Measurements from ENCODE around the gene TXNL1. TPM values are rescaled to one million over a fixed set of nuclear protein-coding genes. Genes with fewer than 3 reads are reported as not detected.

Gene TXNL1
- polyA plus RNA-seq, 1 of the 3 experiments (the other 2 are of a cell fraction): 39.7 TPM

- 44% methylated on average over 8 of the region's 8 CpGs for WGBS (ENCODE audit: low lambda C conversion rate)
- CTCF ChIA-PET: interaction anchor here (0.6 to 2.3 kb wide), 40 partner anchors 8 to 1897 kb away, joined by 3 to 22 read pairs (median 3); no protein-coding TSS in a partner anchor
- Histone ChIP-seq H3K9me2 (no peaks in the 10 kb centered on the region), H3K9me3 (no peaks in the 10 kb centered on the region), H3K27ac (ENCODE audit: low read depth in 2 of 2, low read length in 1 of 2) (no peak overlapping the region), H3K27me3 (ENCODE audit: insufficient read depth) (no peaks in the 10 kb centered on the region), H3K4me2 (no peak overlapping the region), H2AFZ (ENCODE audit: low read depth) (no peak overlapping the region), H3K36me3 (replicated peaks in 1 of 2; ENCODE audit: control insufficient read depth in 1 of 2, insufficient read depth in 2 of 2, low read length in 1 of 2) (no peaks in the 10 kb centered on the region), H3K79me2 (ENCODE audit: insufficient read depth) (no peaks in the 10 kb centered on the region), H3F3A (replicated peaks; ENCODE audit: insufficient read depth) (no peaks in the 10 kb centered on the region), H3K4me1 (ENCODE audit: control insufficient read depth in 1 of 2, insufficient read depth in 2 of 2, low read depth in 1 of 2, low read length in 1 of 2) (peaks cover 0 to 4% of the 10 kb centered on the region in 2 experiments; a peak in 2 of 4 replicates), H3K4me3 (ENCODE audit: low read depth in 2 of 2, low read length in 1 of 2) (no peak overlapping the region; a peak in 1 of 4 replicates), H4K20me1 (ENCODE audit: insufficient read depth) (no peaks in the 10 kb centered on the region), H3K9ac (no peak overlapping the region)
- peak; percentile 67 for DNase-seq
- POLR2A ChIA-PET: no interaction called here
- TF ChIP-seq SIN3A (IDR thresholded peaks at IDR 0.05; ENCODE audit: borderline replicate concordance, low read depth, low read length) (no peak), SMC3 (IDR thresholded peaks at IDR 0.05; ENCODE audit: low read depth, low read length) (peak; percentile 68), RAD21 (IDR thresholded peaks at IDR 0.05; ENCODE audit: low read length) (peak; percentile 91)
- TF ChIP-seq, protein P1, sequence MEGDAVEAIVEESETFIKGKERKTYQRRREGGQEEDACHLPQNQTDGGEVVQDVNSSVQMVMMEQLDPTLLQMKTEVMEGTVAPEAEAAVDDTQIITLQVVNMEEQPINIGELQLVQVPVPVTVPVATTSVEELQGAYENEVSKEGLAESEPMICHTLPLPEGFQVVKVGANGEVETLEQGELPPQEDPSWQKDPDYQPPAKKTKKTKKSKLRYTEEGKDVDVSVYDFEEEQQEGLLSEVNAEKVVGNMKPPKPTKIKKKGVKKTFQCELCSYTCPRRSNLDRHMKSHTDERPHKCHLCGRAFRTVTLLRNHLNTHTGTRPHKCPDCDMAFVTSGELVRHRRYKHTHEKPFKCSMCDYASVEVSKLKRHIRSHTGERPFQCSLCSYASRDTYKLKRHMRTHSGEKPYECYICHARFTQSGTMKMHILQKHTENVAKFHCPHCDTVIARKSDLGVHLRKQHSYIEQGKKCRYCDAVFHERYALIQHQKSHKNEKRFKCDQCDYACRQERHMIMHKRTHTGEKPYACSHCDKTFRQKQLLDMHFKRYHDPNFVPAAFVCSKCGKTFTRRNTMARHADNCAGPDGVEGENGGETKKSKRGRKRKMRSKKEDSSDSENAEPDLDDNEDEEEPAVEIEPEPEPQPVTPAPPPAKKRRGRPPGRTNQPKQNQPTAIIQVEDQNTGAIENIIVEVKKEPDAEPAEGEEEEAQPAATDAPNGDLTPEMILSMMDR (IDR thresholded peaks at IDR 0.05): peak; percentile 79
Measured at GRCh38 chr18:56575819-56576663, 62.4 kb downstream of the TXNL1 start.

GRCh38 chr18:56574861-56575260 is 63.5 kb downstream of the TXNL1 start:
- H3K9me2 ChIP-seq: no peaks in the 10 kb centered on the region
- H3K4me3 ChIP-seq (ENCODE audit: low read depth in 2 of 2, low read length in 1 of 2): no peak overlapping the region
- H3K9ac ChIP-seq: no peak overlapping the region
- CTCF ChIA-PET: interaction anchor here (1.1 to 2.3 kb wide), 8 partner anchors 9 to 1258 kb away, joined by 3 to 22 read pairs (median 4); no protein-coding TSS in a partner anchor
- POLR2A ChIA-PET: no interaction called here
- no peaks in the 10 kb centered on the region for H3K79me2 ChIP-seq (ENCODE audit: insufficient read depth)
- H4K20me1 ChIP-seq (ENCODE audit: insufficient read depth): no peaks in the 10 kb centered on the region
- no peaks in the 10 kb centered on the region for H3F3A ChIP-seq (replicated peaks; ENCODE audit: insufficient read depth)
- WGBS (ENCODE audit: low lambda C conversion rate): 80% methylated on average over 3 of the region's 3 CpGs
- no peak overlapping the region for H3K4me2 ChIP-seq
- H3K4me1 ChIP-seq (ENCODE audit: control insufficient read depth in 1 of 2, insufficient read depth in 2 of 2, low read depth in 1 of 2, low read length in 1 of 2): peaks cover 0 to 4% of the 10 kb centered on the region in 2 experiments; a peak in 2 of 4 replicates
- no peak for DNase-seq
- H3K9me3 ChIP-seq: no peaks in the 10 kb centered on the region
- no peaks in the 10 kb centered on the region for H3K27me3 ChIP-seq (ENCODE audit: insufficient read depth)
- no peaks in the 10 kb centered on the region for H3K36me3 ChIP-seq (replicated peaks in 1 of 2; ENCODE audit: control insufficient read depth in 1 of 2, insufficient read depth in 2 of 2, low read length in 1 of 2)
- H3K27ac ChIP-seq (ENCODE audit: low read depth in 2 of 2, low read length in 1 of 2): no peak overlapping the region
- no peak overlapping the region for H2AFZ ChIP-seq (ENCODE audit: low read depth)
- TF ChIP-seq, protein P2, sequence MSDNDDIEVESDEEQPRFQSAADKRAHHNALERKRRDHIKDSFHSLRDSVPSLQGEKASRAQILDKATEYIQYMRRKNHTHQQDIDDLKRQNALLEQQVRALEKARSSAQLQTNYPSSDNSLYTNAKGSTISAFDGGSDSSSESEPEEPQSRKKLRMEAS (IDR thresholded peaks at IDR 0.05; ENCODE audit: low read depth): no peak
- TF ChIP-seq MXI1 (IDR thresholded peaks at IDR 0.05; ENCODE audit: low read depth, low read length) (no peak), JUND (IDR thresholded peaks at IDR 0.05) (no peak), FOXM1 (IDR thresholded peaks at IDR 0.05; ENCODE audit: low read depth) (no peak), RFX5 (IDR thresholded peaks at IDR 0.05; ENCODE audit: low read length) (no peak), SIN3A (IDR thresholded peaks at IDR 0.05; ENCODE audit: borderline replicate concordance, low read depth, low read length) (no peak), IRF3 (IDR thresholded peaks at IDR 0.05; ENCODE audit: low read depth, low read length) (no peak), POLR2AphosphoS5 (IDR thresholded peaks at IDR 0.05; ENCODE audit: low read depth, low read length) (no peak), GABPA (IDR thresholded peaks at IDR 0.05; ENCODE audit: low read depth) (no peak), EZH2phosphoT487 (IDR thresholded peaks at IDR 0.05; ENCODE audit: borderline replicate concordance, low read depth) (no peak), CHD2 (IDR thresholded peaks at IDR 0.05; ENCODE audit: low read length, partially characterized antibody) (no peak), FOSL2 (IDR thresholded peaks at IDR 0.05; ENCODE audit: borderline replicate concordance, low read depth) (no peak), TAF1 (IDR thresholded peaks at IDR 0.05; ENCODE audit: borderline replicate concordance, low read depth, low read length) (no peak), YY1 (IDR thresholded peaks at IDR 0.05; ENCODE audit: low read depth) (no peak), NRF1 (IDR thresholded peaks at IDR 0.05; ENCODE audit: low read depth, low read length) (no peak), MEF2A (IDR thresholded peaks at IDR 0.05; ENCODE audit: borderline replicate concordance, low read depth) (no peak)
- TF ChIP-seq, protein P3, sequence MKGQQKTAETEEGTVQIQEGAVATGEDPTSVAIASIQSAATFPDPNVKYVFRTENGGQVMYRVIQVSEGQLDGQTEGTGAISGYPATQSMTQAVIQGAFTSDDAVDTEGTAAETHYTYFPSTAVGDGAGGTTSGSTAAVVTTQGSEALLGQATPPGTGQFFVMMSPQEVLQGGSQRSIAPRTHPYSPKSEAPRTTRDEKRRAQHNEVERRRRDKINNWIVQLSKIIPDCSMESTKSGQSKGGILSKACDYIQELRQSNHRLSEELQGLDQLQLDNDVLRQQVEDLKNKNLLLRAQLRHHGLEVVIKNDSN (IDR thresholded peaks at IDR 0.05; ENCODE audit: borderline replicate concordance, low read depth): no peak
- TF ChIP-seq, protein P4, sequence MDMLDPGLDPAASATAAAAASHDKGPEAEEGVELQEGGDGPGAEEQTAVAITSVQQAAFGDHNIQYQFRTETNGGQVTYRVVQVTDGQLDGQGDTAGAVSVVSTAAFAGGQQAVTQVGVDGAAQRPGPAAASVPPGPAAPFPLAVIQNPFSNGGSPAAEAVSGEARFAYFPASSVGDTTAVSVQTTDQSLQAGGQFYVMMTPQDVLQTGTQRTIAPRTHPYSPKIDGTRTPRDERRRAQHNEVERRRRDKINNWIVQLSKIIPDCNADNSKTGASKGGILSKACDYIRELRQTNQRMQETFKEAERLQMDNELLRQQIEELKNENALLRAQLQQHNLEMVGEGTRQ (IDR thresholded peaks at IDR 0.05; ENCODE audit: borderline replicate concordance, low read depth, low read length): no peak

Data from SK-N-SH (cell line).